ENCODE measurements around the gene SLC19A1.

SLC19A1 gene

GRCh38 chr21:45515241-45516061, 26.8 kb downstream of the SLC19A1 start:
- no peaks in the 10 kb centered on the region for H3K4me1 ChIP-seq
- no peak overlapping the region for H3K9ac ChIP-seq
- H3K4me2 ChIP-seq (ENCODE audit: low read length) = no peak overlapping the region
- no peaks in the 10 kb centered on the region for H3K36me3 ChIP-seq (ENCODE audit: control insufficient read depth, insufficient read depth, low read length)
- no peaks in the 10 kb centered on the region for H3K79me2 ChIP-seq
- H2AFZ ChIP-seq = no peak overlapping the region
- no peak overlapping the region for H3K27ac ChIP-seq
- no peaks in the 10 kb centered on the region for H3K9me3 ChIP-seq (ENCODE audit: control insufficient read depth, low read length)
- no peak for TF ChIP-seq CTCF (IDR thresholded peaks at IDR 0.05)
- H3K4me3 ChIP-seq (ENCODE audit: low read depth, low read length) = no peak overlapping the region
- H3K27me3 ChIP-seq (ENCODE audit: control insufficient read depth, insufficient read depth, low read length) = no peaks in the 10 kb centered on the region

- no peak overlapping the region for H3K9ac ChIP-seq
- no peak for TF ChIP-seq CTCF (IDR thresholded peaks at IDR 0.05)
- H3K27me3 ChIP-seq (ENCODE audit: control insufficient read depth, insufficient read depth, low read length) = no peaks in the 10 kb centered on the region
- H3K79me2 ChIP-seq = no peaks in the 10 kb centered on the region
- no peaks in the 10 kb centered on the region for H3K9me3 ChIP-seq (ENCODE audit: control insufficient read depth, low read length)
- H3K4me1 ChIP-seq = no peaks in the 10 kb centered on the region
- no peak overlapping the region for H3K4me2 ChIP-seq (ENCODE audit: low read length)
- H2AFZ ChIP-seq = no peak overlapping the region
- H3K27ac ChIP-seq = no peak overlapping the region
- no peaks in the 10 kb centered on the region for H3K36me3 ChIP-seq (ENCODE audit: control insufficient read depth, insufficient read depth, low read length)
- H3K4me3 ChIP-seq (ENCODE audit: low read depth, low read length) = no peak overlapping the region
Observed at GRCh38 chr21:45514311-45515021, 27.8 kb downstream of the SLC19A1 start.

GRCh38 chr21:45513741-45514310, 28.4 kb downstream of the SLC19A1 start:
- TF ChIP-seq CTCF (IDR thresholded peaks at IDR 0.05) = no peak
- no peak overlapping the region for H2AFZ ChIP-seq
- H3K9ac ChIP-seq = no peak overlapping the region
- H3K36me3 ChIP-seq (ENCODE audit: control insufficient read depth, insufficient read depth, low read length) = no peaks in the 10 kb centered on the region
- H3K27me3 ChIP-seq (ENCODE audit: control insufficient read depth, insufficient read depth, low read length) = no peaks in the 10 kb centered on the region
- H3K4me1 ChIP-seq = no peaks in the 10 kb centered on the region
- no peaks in the 10 kb centered on the region for H3K9me3 ChIP-seq (ENCODE audit: control insufficient read depth, low read length)
- H3K4me3 ChIP-seq (ENCODE audit: low read depth, low read length) = no peak overlapping the region
- no peak overlapping the region for H3K27ac ChIP-seq
- H3K79me2 ChIP-seq = no peaks in the 10 kb centered on the region
- no peak overlapping the region for H3K4me2 ChIP-seq (ENCODE audit: low read length)

GRCh38 chr21:45513003-45513717, 29.1 kb downstream of the SLC19A1 start:
- Histone ChIP-seq H3K27me3 (ENCODE audit: control insufficient read depth, insufficient read depth, low read length) (no peaks in the 10 kb centered on the region), H3K4me3 (ENCODE audit: low read depth, low read length) (no peak overlapping the region), H3K79me2 (no peaks in the 10 kb centered on the region), H3K4me1 (no peaks in the 10 kb centered on the region), H3K36me3 (ENCODE audit: control insufficient read depth, insufficient read depth, low read length) (no peaks in the 10 kb centered on the region), H3K9ac (no peak overlapping the region), H2AFZ (no peak overlapping the region), H3K9me3 (ENCODE audit: control insufficient read depth, low read length) (no peaks in the 10 kb centered on the region), H3K27ac (no peak overlapping the region), H3K4me2 (ENCODE audit: low read length) (no peak overlapping the region)
- no peak for TF ChIP-seq CTCF (IDR thresholded peaks at IDR 0.05)
